HCT116 (cell line): ENCODE data around the gene COBL. TPM values are rescaled to one million over a fixed set of nuclear protein-coding genes. Genes with fewer than 3 reads are reported as not detected.

Experiments
- ATAC-seq: fragments of 200-7000 bp; cut with Tn5 transposase; 2 replicates; pipeline ENCODE4 v1.9.1; 2020; ENCODE audit warnings: mild to moderate bottlenecking, moderate library complexity
- BruUV-seq: library from RNA; stranded (reverse); fragments of 400-500 nt; replicated peaks from 2 replicates; lab custom pipeline; 2021; lab: Mats Ljungman, UMichigan
- CTCF ChIA-PET: fragments of 300-600 bp; sonication (Branson Sonifier 250); formaldehyde crosslinking; loops from one replicate; lab custom pipeline; 2021; ENCODE audit warnings: antibody characterized with exemption; lab: Charles Lee
- POLR2A ChIA-PET: fragments of 300-600, 350-600 bp; sonication (Branson Sonifier 250); formaldehyde crosslinking; loops from one replicate; lab custom pipeline; 2021; ENCODE audit warnings: antibody characterized with exemption; lab: Charles Lee
- RAD21 ChIA-PET, 2 experiments: fragments of 300-600 bp; sonication (Branson Sonifier 250); formaldehyde crosslinking; loops; one replicate each; lab custom pipeline; 2023; ENCODE audit warnings: low total read pairs in 2 of 2; ENCODE audit not compliant: uncharacterized antibody in 2 of 2, unreplicated experiment in 2 of 2, low non-redundant PET in 1 of 2; lab: Charles Lee
- DNase-seq: peaks from one replicate; pipeline ENCODE4 v3.0.0-alpha.2; 2010; ENCODE audit warnings: low read depth, low spot score
- H2AFZ ChIP-seq: fragments of 200-600 bp; shearing (Covaris generic), sonication (generic); 2 replicates; pipeline ENCODE4 v1.6.1; 2017; ENCODE audit warnings: low read depth, mixed run types, mixed read lengths, antibody characterized with exemption, low read length; ENCODE audit not compliant: poor library complexity, severe bottlenecking
- H3K27ac ChIP-seq: 2 replicates; pipeline ENCODE4 v1.5.1; 2012; ENCODE audit warnings: low read depth, low read length
- H3K27me3 ChIP-seq: fragments of 200-600 bp; sonication (generic); 2 replicates; pipeline ENCODE4 v1.6.1; 2016; ENCODE audit warnings: mixed run types, low read length, mixed read lengths; ENCODE audit not compliant: insufficient read depth
- H3K36me3 ChIP-seq, 2 experiments: fragments of 200-500 bp in 1 of 2; fragments of 200-600 bp in 1 of 2; sonication (Bioruptor generic) in 1 of 2; sonication (generic) in 1 of 2; 2 replicates each; pipeline versions ENCODE4 v1.5.1 to v1.6.1; 2014 to 2016; ENCODE audit warnings: low read length in 2 of 2, inconsistent platforms in 1 of 2, mixed read lengths in 1 of 2, mixed run types in 1 of 2; ENCODE audit not compliant: insufficient read depth in 2 of 2, control insufficient read depth in 1 of 2
- H3K4me1 ChIP-seq, 2 experiments: fragments of 200-600 bp in 1 of 2; sonication (generic) in 1 of 2; 2 replicates each; pipeline versions ENCODE4 v1.5.1 to v1.6.1; 2012 to 2017; ENCODE audit warnings: low read length in 2 of 2, inconsistent platforms in 1 of 2, mild to moderate bottlenecking in 1 of 2, mixed read lengths in 1 of 2, mixed run types in 1 of 2, moderate library complexity in 1 of 2; ENCODE audit not compliant: insufficient read depth in 2 of 2, control insufficient read depth in 1 of 2
- H3K4me2 ChIP-seq: fragments of 200-600 bp; sonication (generic); 2 replicates; pipeline ENCODE4 v1.6.1; 2017; ENCODE audit warnings: mixed run types, low read length, mixed read lengths
- H3K4me3 ChIP-seq, 2 experiments: fragments of 200-600 bp in 1 of 2; sonication (generic) in 1 of 2; replicated peaks in 1 of 2; 2 replicates each; pipeline ENCODE4 v1.5.1; 2011 to 2016; ENCODE audit warnings: low read length in 2 of 2, control low read depth in 1 of 2, low read depth in 1 of 2, mild to moderate bottlenecking in 1 of 2, mixed read lengths in 1 of 2, mixed run types in 1 of 2
- H3K79me2 ChIP-seq: fragments of 200-600 bp; sonication (generic); 2 replicates; pipeline ENCODE4 v1.6.1; 2017; ENCODE audit warnings: mild to moderate bottlenecking, mixed run types, low read length, moderate library complexity, mixed read lengths; ENCODE audit not compliant: insufficient read depth
- H3K9ac ChIP-seq: fragments of 200-600 bp; sonication (generic); 2 replicates; pipeline ENCODE4 v1.6.1; 2016; ENCODE audit warnings: low read length, mixed read lengths
- H3K9me2 ChIP-seq: fragments of 200-600 bp; sonication (generic), shearing (Covaris generic); 2 replicates; pipeline ENCODE4 v1.6.1; 2017; ENCODE audit warnings: mixed run types, mild to moderate bottlenecking, moderate library complexity; ENCODE audit not compliant: insufficient read depth
- H3K9me3 ChIP-seq, 2 experiments: fragments of 200-500 bp in 1 of 2; fragments of 200-600 bp in 1 of 2; sonication (Bioruptor generic) in 1 of 2; sonication (generic) in 1 of 2; 2 replicates each; pipeline ENCODE4 v1.6.1; 2014 to 2017; ENCODE audit warnings: low read length in 2 of 2, mixed read lengths in 2 of 2, inconsistent platforms in 1 of 2, low read depth in 1 of 2, mild to moderate bottlenecking in 1 of 2, mixed run types in 1 of 2, moderate library complexity in 1 of 2; ENCODE audit not compliant: control insufficient read depth in 1 of 2, insufficient read depth in 1 of 2
- H4K20me1 ChIP-seq: fragments of 200-600 bp; sonication (generic), shearing (Covaris generic); 2 replicates; pipeline ENCODE4 v1.6.1; 2017; ENCODE audit warnings: mixed run types, mild to moderate bottlenecking, moderate library complexity; ENCODE audit not compliant: insufficient read depth
- CEBPB ChIP-seq: IDR thresholded peaks from 2 replicates; pipeline ENCODE4 v1.6.1; 2012; ENCODE audit warnings: low read depth
- EZH2phosphoT487 ChIP-seq: fragments of 200-600 bp; IDR thresholded peaks from 2 replicates; pipeline ENCODE4 v1.6.1; 2018; ENCODE audit warnings: antibody characterized with exemption, borderline replicate concordance
- JUND ChIP-seq: IDR thresholded peaks from 2 replicates; pipeline ENCODE4 v1.6.1; 2012
- POLR2A ChIP-seq: IDR thresholded peaks from 2 replicates; pipeline ENCODE4 v1.7.0; 2011; ENCODE audit warnings: borderline replicate concordance; ENCODE audit not compliant: insufficient read depth, insufficient read length; ENCODE audit errors: extremely low read depth
- POLR2AphosphoS5 ChIP-seq: IDR thresholded peaks from 2 replicates; pipeline ENCODE4 v1.6.1; 2011; ENCODE audit warnings: mild to moderate bottlenecking, low read depth, low read length, moderate library complexity
- SIN3A ChIP-seq: IDR thresholded peaks from 2 replicates; pipeline ENCODE4 v1.6.1; 2012; ENCODE audit warnings: low read depth
- SP1 ChIP-seq: IDR thresholded peaks from 2 replicates; pipeline ENCODE4 v1.6.1; 2012; ENCODE audit warnings: low read depth
- TCF7L2 ChIP-seq: IDR thresholded peaks from 2 replicates; pipeline ENCODE4 v1.7.0; 2011; ENCODE audit warnings: borderline replicate concordance, inconsistent platforms; ENCODE audit not compliant: insufficient read depth, insufficient read length; ENCODE audit errors: extremely low read depth
- YY1 ChIP-seq: IDR thresholded peaks from 2 replicates; pipeline ENCODE4 v1.6.1; 2011; ENCODE audit warnings: low read length, low read depth, moderate library complexity, mild to moderate bottlenecking; ENCODE audit not compliant: insufficient replicate concordance; ENCODE audit errors: extremely low read depth
- ZFX ChIP-seq: fragments of 450-650 bp; IDR thresholded peaks from 2 replicates; pipeline ENCODE4 v1.6.1; 2017
- ZNF274 ChIP-seq: fragments of 200-500 bp; sonication (Bioruptor generic); IDR thresholded peaks from 2 replicates; pipeline ENCODE4 v1.6.1; 2014; ENCODE audit warnings: mild to moderate bottlenecking, low read depth, low read length, inconsistent platforms
- intact Hi-C: fragments of 100-400 bp; cut with micrococcal nuclease; formaldehyde crosslinking; loops from 2 replicates; pipeline ENCODE4 v1.10.0; 2022
- total RNA-seq: library from RNA; stranded (reverse); gene quantifications from one replicate; pipeline ENCODE4 v1.2.1, GENCODE V29; 2021; ENCODE audit not compliant: unreplicated experiment
- TF ChIP-seq, protein P1 (sequence below): IDR thresholded peaks from 2 replicates; pipeline ENCODE4 v1.6.1; 2012; ENCODE audit warnings: low read depth
- TF ChIP-seq, protein P2 (sequence below): IDR thresholded peaks from 2 replicates; pipeline ENCODE4 v1.6.1; 2011; ENCODE audit warnings: mild to moderate bottlenecking, low read length, moderate library complexity; ENCODE audit not compliant: insufficient replicate concordance; ENCODE audit errors: extremely low read depth
- TF ChIP-seq, protein P3 (sequence below): IDR thresholded peaks from 2 replicates; pipeline ENCODE4 v1.6.1; 2012

COBL gene
- total RNA-seq, 1 experiment from 2014 or later, result 19.3 TPM

DNA sequence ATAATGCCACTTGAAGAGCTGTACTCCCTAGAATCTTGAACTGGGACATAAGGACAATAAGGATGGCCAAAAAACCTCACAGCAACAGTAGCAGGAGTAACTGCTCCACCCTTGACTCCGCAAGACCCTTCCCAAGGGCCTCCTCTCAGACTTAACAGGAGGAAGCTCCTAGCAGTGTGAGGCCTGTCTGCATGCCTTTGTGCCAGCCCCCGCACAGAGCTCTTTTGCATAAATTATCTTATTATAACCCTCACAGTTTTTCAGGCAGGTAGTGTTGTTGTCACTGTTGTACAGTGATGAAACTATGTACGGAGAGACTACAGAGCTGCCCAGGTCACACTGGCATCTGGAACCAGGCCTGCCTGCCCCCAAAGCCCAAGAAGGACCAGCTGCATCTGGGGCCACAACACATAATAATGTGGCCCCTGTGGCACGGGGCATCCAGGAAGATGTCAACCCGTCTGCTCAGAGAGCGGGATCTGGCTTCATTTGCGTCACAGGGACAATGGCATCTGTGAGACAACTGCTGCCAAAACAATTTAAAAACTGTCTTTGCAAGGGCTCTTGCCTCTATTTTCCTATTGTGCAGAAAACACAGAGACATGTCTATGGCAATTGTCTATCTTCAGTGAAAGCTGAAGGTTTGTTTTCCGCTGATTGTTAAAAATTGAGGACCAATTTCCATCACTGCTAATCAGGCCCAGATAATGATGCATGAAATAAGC lies 284.7 kb downstream of the COBL start (continued):
- TF ChIP-seq, protein P1, sequence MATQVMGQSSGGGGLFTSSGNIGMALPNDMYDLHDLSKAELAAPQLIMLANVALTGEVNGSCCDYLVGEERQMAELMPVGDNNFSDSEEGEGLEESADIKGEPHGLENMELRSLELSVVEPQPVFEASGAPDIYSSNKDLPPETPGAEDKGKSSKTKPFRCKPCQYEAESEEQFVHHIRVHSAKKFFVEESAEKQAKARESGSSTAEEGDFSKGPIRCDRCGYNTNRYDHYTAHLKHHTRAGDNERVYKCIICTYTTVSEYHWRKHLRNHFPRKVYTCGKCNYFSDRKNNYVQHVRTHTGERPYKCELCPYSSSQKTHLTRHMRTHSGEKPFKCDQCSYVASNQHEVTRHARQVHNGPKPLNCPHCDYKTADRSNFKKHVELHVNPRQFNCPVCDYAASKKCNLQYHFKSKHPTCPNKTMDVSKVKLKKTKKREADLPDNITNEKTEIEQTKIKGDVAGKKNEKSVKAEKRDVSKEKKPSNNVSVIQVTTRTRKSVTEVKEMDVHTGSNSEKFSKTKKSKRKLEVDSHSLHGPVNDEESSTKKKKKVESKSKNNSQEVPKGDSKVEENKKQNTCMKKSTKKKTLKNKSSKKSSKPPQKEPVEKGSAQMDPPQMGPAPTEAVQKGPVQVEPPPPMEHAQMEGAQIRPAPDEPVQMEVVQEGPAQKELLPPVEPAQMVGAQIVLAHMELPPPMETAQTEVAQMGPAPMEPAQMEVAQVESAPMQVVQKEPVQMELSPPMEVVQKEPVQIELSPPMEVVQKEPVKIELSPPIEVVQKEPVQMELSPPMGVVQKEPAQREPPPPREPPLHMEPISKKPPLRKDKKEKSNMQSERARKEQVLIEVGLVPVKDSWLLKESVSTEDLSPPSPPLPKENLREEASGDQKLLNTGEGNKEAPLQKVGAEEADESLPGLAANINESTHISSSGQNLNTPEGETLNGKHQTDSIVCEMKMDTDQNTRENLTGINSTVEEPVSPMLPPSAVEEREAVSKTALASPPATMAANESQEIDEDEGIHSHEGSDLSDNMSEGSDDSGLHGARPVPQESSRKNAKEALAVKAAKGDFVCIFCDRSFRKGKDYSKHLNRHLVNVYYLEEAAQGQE, result no peak
- no peak for TF ChIP-seq YY1
- TF ChIP-seq ZNF274, result no peak
- no peak for TF ChIP-seq CEBPB
- no peak for TF ChIP-seq POLR2AphosphoS5
- no peak for TF ChIP-seq ZFX

DNA sequence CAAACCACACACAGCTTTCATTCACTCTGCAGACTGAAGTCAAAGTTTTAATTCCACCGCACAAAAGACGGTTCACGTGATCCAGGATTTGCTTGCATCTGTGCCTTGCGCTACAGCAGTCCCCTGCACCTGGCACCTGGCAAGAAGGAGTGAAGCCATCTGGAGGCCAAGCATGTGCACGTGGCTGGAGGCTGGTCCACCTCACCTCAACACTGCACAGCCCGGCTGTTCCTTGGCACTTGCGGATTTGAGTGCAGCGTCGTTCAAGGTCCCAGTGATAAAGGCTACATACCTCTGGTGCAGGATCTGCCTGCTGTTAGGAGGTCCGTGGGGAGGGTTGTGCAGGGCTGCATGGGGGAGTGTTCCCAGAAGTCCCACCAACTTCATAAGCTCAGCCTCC lies 285.4 kb downstream of the COBL start:
- Histone ChIP-seq H3K9me2 (no peaks in the 10 kb centered on the region), H3K79me2 (no peaks in the 10 kb centered on the region), H3K9me3 (no peaks in the 10 kb centered on the region), H3K4me2 (no peak overlapping the region), H3K9ac (no peak overlapping the region), H3K36me3 (no peaks in the 10 kb centered on the region), H4K20me1 (no peaks in the 10 kb centered on the region), H3K4me3 (no peak overlapping the region), H3K27ac (no peak overlapping the region), H2AFZ (no peak overlapping the region), H3K4me1 (no peaks in the 10 kb centered on the region), H3K27me3 (no peaks in the 10 kb centered on the region)
- intact Hi-C loops, result no loop called here
- CTCF ChIA-PET, result no interaction called here
- ATAC-seq (no peak), DNase-seq (no peak)
- RAD21 ChIA-PET, result no interaction called here
- TF ChIP-seq EZH2phosphoT487, result no peak
- TF ChIP-seq POLR2A, result no peak
- no peak for TF ChIP-seq SP1
- no peak for TF ChIP-seq CEBPB
- no peak for TF ChIP-seq ZNF274
- TF ChIP-seq, protein P2, sequence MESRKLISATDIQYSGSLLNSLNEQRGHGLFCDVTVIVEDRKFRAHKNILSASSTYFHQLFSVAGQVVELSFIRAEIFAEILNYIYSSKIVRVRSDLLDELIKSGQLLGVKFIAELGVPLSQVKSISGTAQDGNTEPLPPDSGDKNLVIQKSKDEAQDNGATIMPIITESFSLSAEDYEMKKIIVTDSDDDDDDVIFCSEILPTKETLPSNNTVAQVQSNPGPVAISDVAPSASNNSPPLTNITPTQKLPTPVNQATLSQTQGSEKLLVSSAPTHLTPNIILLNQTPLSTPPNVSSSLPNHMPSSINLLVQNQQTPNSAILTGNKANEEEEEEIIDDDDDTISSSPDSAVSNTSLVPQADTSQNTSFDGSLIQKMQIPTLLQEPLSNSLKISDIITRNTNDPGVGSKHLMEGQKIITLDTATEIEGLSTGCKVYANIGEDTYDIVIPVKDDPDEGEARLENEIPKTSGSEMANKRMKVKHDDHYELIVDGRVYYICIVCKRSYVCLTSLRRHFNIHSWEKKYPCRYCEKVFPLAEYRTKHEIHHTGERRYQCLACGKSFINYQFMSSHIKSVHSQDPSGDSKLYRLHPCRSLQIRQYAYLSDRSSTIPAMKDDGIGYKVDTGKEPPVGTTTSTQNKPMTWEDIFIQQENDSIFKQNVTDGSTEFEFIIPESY, result no peak
- TF ChIP-seq, protein P1, result no peak
- TF ChIP-seq SIN3A, result no peak
- TF ChIP-seq YY1, result no peak
- no peak for TF ChIP-seq JUND
- TF ChIP-seq ZFX, result no peak
- TF ChIP-seq TCF7L2, result no peak
- TF ChIP-seq, protein P3, sequence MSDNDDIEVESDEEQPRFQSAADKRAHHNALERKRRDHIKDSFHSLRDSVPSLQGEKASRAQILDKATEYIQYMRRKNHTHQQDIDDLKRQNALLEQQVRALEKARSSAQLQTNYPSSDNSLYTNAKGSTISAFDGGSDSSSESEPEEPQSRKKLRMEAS, result no peak
- POLR2A ChIA-PET, result no interaction called here
- BruUV-seq, result no TSS peak
